GM18858 (cell line): ENCODE results near the gene NRXN3.
"Not testable (repeated sequence)": the region's sequence is repeated elsewhere in the genome, so short reads cannot be mapped to it uniquely, and the experiment has no call there.

Experiments
- ATAC-seq: cut with Tn5 transposase; IDR thresholded peaks from one replicate; pipeline ENCODE4 v1.9.1; 2021; ENCODE audit not compliant: unreplicated experiment

The NRXN3 gene

GRCh38 chr14:79094951-79095350 is 924.8 kb downstream of the NRXN3 start:
- no peak for ATAC-seq

GRCh38 chr14:79096811-79097210 is 926.6 kb downstream of the NRXN3 start:
- ATAC-seq: no peak

GRCh38 chr14:79098324-79098723 is 928.2 kb downstream of the NRXN3 start:
- no peak for ATAC-seq

GRCh38 chr14:79100578-79100977 is 930.4 kb downstream of the NRXN3 start:
- ATAC-seq: no peak

- no peak for ATAC-seq
These were observed 931.2 kb downstream of the NRXN3 start for GRCh38 chr14:79101388-79101787.

GRCh38 chr14:79103764-79104163 is 933.6 kb downstream of the NRXN3 start:
- ATAC-seq: no peak

- ATAC-seq: not testable (repeated sequence)
These were observed 940.4 kb downstream of the NRXN3 start for GRCh38 chr14:79110564-79110963.

- no peak for ATAC-seq
These were observed 941.9 kb downstream of the NRXN3 start for GRCh38 chr14:79111987-79112501.

GRCh38 chr14:79117561-79117960 is 947.4 kb downstream of the NRXN3 start:
- no peak for ATAC-seq

GRCh38 chr14:79118291-79118690 is 948.1 kb downstream of the NRXN3 start:
- no peak for ATAC-seq

- no peak for ATAC-seq
These were observed 964.2 kb downstream of the NRXN3 start for GRCh38 chr14:79134361-79134760.

GRCh38 chr14:79136071-79137044 is 966.2 kb downstream of the NRXN3 start:
- ATAC-seq: no peak

GRCh38 chr14:79137045-79137430 is 966.9 kb downstream of the NRXN3 start:
- no peak for ATAC-seq

GRCh38 chr14:79137836-79138235 is 967.7 kb downstream of the NRXN3 start:
- ATAC-seq: no peak

GRCh38 chr14:79144896-79145295 is 974.7 kb downstream of the NRXN3 start:
- ATAC-seq: no peak

- no peak for ATAC-seq
These were observed 980.1 kb downstream of the NRXN3 start for GRCh38 chr14:79150226-79150625.

GRCh38 chr14:79157369-79157768 is 987.2 kb downstream of the NRXN3 start:
- no peak for ATAC-seq

- no peak for ATAC-seq
These were observed 991.4 kb downstream of the NRXN3 start for GRCh38 chr14:79161571-79161970.

GRCh38 chr14:79162833-79163232 is 992.7 kb downstream of the NRXN3 start:
- no peak for ATAC-seq

GRCh38 chr14:79165471-79166090 is 995.4 kb downstream of the NRXN3 start:
- no peak for ATAC-seq

GRCh38 chr14:79166171-79166570 is 996.0 kb downstream of the NRXN3 start:
- ATAC-seq: no peak

- no peak for ATAC-seq
These were observed 997.8 kb downstream of the NRXN3 start for GRCh38 chr14:79167957-79168356.
